Pancreas (tissue), 10 donors: ENCODE results near the gene SERPINB1. TPM values are rescaled to one million over a fixed set of nuclear protein-coding genes. Genes with fewer than 3 reads are reported as not detected.

ENCODE experiments used
- ATAC-seq, 4 donors: fragments of 200-7000 bp; cut with Tn5 transposase; one replicate each; pipeline versions ENCODE4 v1.8.0 to v1.9.1; 2020; ENCODE audit warnings: mild to moderate bottlenecking in 4 of 4, moderate library complexity in 4 of 4
- DNase-seq, 6 donors: peaks; one replicate each; pipeline ENCODE4 v3.0.0-alpha.2; 2020
- FAIRE-seq: peaks from 2 replicates; lab custom pipeline; 2012; peaks lifted over from hg19 to GRCh38; lab: Jason Lieb, UNC
- H3K27ac ChIP-seq, 4 donors: fragments of 200-600 bp; sonication (generic); 1 replicate in 3 of 4; 2 replicates in 1 of 4; pipeline versions ENCODE4 v1.5.0 to v1.8.0; 2020
- H3K27me3 ChIP-seq, 4 donors: fragments of 200-600 bp; one replicate each; pipeline ENCODE4 v1.8.0; 2021
- H3K36me3 ChIP-seq, 3 donors: fragments of 200-600 bp; sonication (generic) in 1 of 3; one replicate each; pipeline versions ENCODE4 v1.5.0 to v1.8.0; 2020 to 2021
- H3K4me1 ChIP-seq, 3 donors: fragments of 200-600 bp; one replicate each; pipeline ENCODE4 v1.8.0; 2021
- H3K4me3 ChIP-seq, 4 donors: fragments of 200-600 bp; sonication (generic) in 2 of 4; one replicate each; pipeline versions ENCODE4 v1.5.0 to v1.8.0; 2020 to 2021
- H3K9me3 ChIP-seq, 4 donors: fragments of 200-600 bp; one replicate each; pipeline ENCODE4 v1.8.0; 2021
- CTCF ChIP-seq, 4 donors: fragments of 200-600 bp; sonication (generic) in 3 of 4; IDR thresholded peaks; one replicate each; pipeline versions ENCODE4 v1.5.0 to v1.8.0; 2021; ENCODE audit warnings: antibody characterized with exemption in 4 of 4
- whole genome bisulfite sequencing, 2 donors: extraction: QIAGEN DNeasy Blood & Tissue Kit; methylation state at CpG; one replicate each; pipeline ENCODE4 v1.1.7; 2013; 5-methylcytosine and 5-hydroxymethylcytosine counted together
- intact Hi-C, 3 donors: fragments of 100-400 bp; cut with DNase I; formaldehyde crosslinking; loops; one replicate each; pipeline versions ENCODE4 v1.11.1 to v1.14.2; 2022
- polyA plus RNA-seq, 2 donors: library from polyadenylated mRNA; stranded (reverse); fragments of 200-250 nt; gene quantifications; one replicate each; pipeline ENCODE4 v1.2.3, GENCODE V29; 2013
- total RNA-seq, 6 donors: library from RNA; stranded (reverse); fragmentation: NEBNext Ultra II Directional in 4 of 6; extraction: Animal tissue kit (Norgen Biotek cat#: 25700) in 4 of 6; gene quantifications; one replicate each; pipeline versions ENCODE4 v1.2.1 to v1.2.4, GENCODE V29; 2021 to 2023
- donor health status: healthy with polysubstance abuse.
- donor health status: DM: no; HTN: no; CAD: no; lungs with moderate emphysema.
- donor health status: DM: no; HTN: no; CAD: no.
- donor health status: control.
- donor health status: control.
- donor health status: Bipolar disorder and iron deficiency.
- donor health status: DM: yes; HTN: yes; CAD: no.
- donor health status: DM: no; HTN: no; CAD: no.
- donor health status: DM: no; HTN: no; CAD: no.
- donor health status: DM: yes; HTN: yes; CAD: no.

The SERPINB1 gene
- total and polyA plus RNA-seq, 8 donors = 68.1 to 285 (median 157) TPM

- H3K4me1 ChIP-seq = peaks cover 0 to 8% (median 0%) of the 10 kb centered on the region in 3 donors
- 59 to 63% methylated on average over 4 of the region's 4 CpGs for WGBS, 2 donors
- ATAC-seq = peak in 2 of 4 donors; percentile 21 to 32
- FAIRE-seq = no peak
- H3K9me3 ChIP-seq = no peaks in the 10 kb centered on the region
- no peaks in the 10 kb centered on the region for H3K36me3 ChIP-seq
- intact Hi-C loops = no loop called here
- no peak for TF ChIP-seq CTCF (IDR thresholded peaks at IDR 0.05)
- no peaks in the 10 kb centered on the region for H3K27me3 ChIP-seq
- H3K4me3 ChIP-seq = no peak overlapping the region
- no peak for DNase-seq
- peak overlapping the region in 2 of 4 donors; percentile 31 to 59 for H3K27ac ChIP-seq
These were observed 24.1 kb upstream of the SERPINB1 start for GRCh38 chr6:2865694-2866151.

GRCh38 chr6:2865270-2865669 lies 23.6 kb upstream of the SERPINB1 start:
- H3K27me3 ChIP-seq = no peaks in the 10 kb centered on the region
- 87 to 89% methylated on average over 7 of the region's 7 CpGs for WGBS, 2 donors
- no peak for TF ChIP-seq CTCF (IDR thresholded peaks at IDR 0.05)
- DNase-seq = no peak
- peak overlapping the region in 1 of 4 donors; percentile 59 for H3K27ac ChIP-seq
- peaks cover 0 to 8% (median 0%) of the 10 kb centered on the region in 3 donors for H3K4me1 ChIP-seq
- H3K36me3 ChIP-seq = no peaks in the 10 kb centered on the region
- no peak for FAIRE-seq
- H3K9me3 ChIP-seq = no peaks in the 10 kb centered on the region
- intact Hi-C loops = no loop called here
- ATAC-seq = no peak
- H3K4me3 ChIP-seq = no peak overlapping the region

- intact Hi-C loops = no loop called here
- Histone ChIP-seq H3K9me3 (no peaks in the 10 kb centered on the region), H3K4me1 (peaks cover 0 to 8% (median 0%) of the 10 kb centered on the region in 3 donors), H3K27ac (no peak overlapping the region), H3K36me3 (no peaks in the 10 kb centered on the region), H3K27me3 (no peaks in the 10 kb centered on the region), H3K4me3 (no peak overlapping the region)
- DNase-seq (no peak), ATAC-seq (no peak), FAIRE-seq (no peak)
- 85 to 94% methylated on average over 2 of the region's 2 CpGs for WGBS, 2 donors
- TF ChIP-seq CTCF (IDR thresholded peaks at IDR 0.05) = no peak
These were observed 22.2 kb upstream of the SERPINB1 start for GRCh38 chr6:2863901-2864300.

- ATAC-seq (no peak), DNase-seq (no peak), FAIRE-seq (no peak)
- Histone ChIP-seq H3K27me3 (no peaks in the 10 kb centered on the region), H3K9me3 (no peaks in the 10 kb centered on the region), H3K36me3 (no peaks in the 10 kb centered on the region), H3K4me3 (no peak overlapping the region), H3K4me1 (peaks cover 0 to 8% (median 0%) of the 10 kb centered on the region in 3 donors), H3K27ac (no peak overlapping the region)
- 79 to 84% methylated on average over 3 of the region's 3 CpGs for WGBS, 2 donors
- intact Hi-C loops = no loop called here
- no peak for TF ChIP-seq CTCF (IDR thresholded peaks at IDR 0.05)
These were observed 21.1 kb upstream of the SERPINB1 start for GRCh38 chr6:2862712-2863181.

- Histone ChIP-seq H3K27ac (no peak overlapping the region), H3K27me3 (no peaks in the 10 kb centered on the region), H3K36me3 (no peaks in the 10 kb centered on the region), H3K4me3 (no peak overlapping the region), H3K9me3 (no peaks in the 10 kb centered on the region), H3K4me1 (peaks cover 0 to 12% (median 0%) of the 10 kb centered on the region in 3 donors)
- 93 to 95% methylated on average over 1 of the region's 1 CpG for WGBS, 2 donors
- ATAC-seq = no peak
- TF ChIP-seq CTCF (IDR thresholded peaks at IDR 0.05) = no peak
- intact Hi-C loops = no loop called here
- no peak for DNase-seq
- FAIRE-seq = no peak
These were observed 20.1 kb upstream of the SERPINB1 start for GRCh38 chr6:2861822-2862164.
